HEK293T (cell line): ENCODE measurements around the gene GSTP1.

Experiments used
- CTCF ChIA-PET: fragments of 350-600 bp; formaldehyde crosslinking; extraction: SDS; loops from one replicate; lab custom pipeline; 2021; ENCODE audit warnings: antibody characterized with exemption, inconsistent platforms; lab: Yijun Ruan, JAX
- POLR2A ChIA-PET: fragments of 350-600 bp; formaldehyde crosslinking; extraction: SDS; loops from one replicate; lab custom pipeline; 2020; ENCODE audit warnings: antibody characterized with exemption, inconsistent platforms; lab: Yijun Ruan, JAX
- DNase-seq: peaks from one replicate; pipeline ENCODE4 v3.0.0; 2012; ENCODE audit warnings: mixed read lengths; ENCODE audit errors: extremely low spot score
- ARNT ChIP-seq: fragments of 450-650 bp; IDR thresholded peaks from 2 replicates; pipeline ENCODE4 v1.6.1; 2017; ENCODE audit warnings: mild to moderate bottlenecking
- BHLHE40 ChIP-seq: fragments of 450-650 bp; IDR thresholded peaks from 2 replicates; pipeline ENCODE4 v1.6.1; 2016; ENCODE audit warnings: mild to moderate bottlenecking, moderate library complexity, borderline replicate concordance
- CTBP1 ChIP-seq: fragments of 450-650 bp; IDR thresholded peaks from 2 replicates; pipeline ENCODE4 v1.6.1; 2016; ENCODE audit warnings: borderline replicate concordance
- ELF4 ChIP-seq: fragments of 450-650 bp; IDR thresholded peaks from 2 replicates; pipeline ENCODE4 v1.6.1; 2017; ENCODE audit warnings: antibody characterized with exemption
- FOXA1 ChIP-seq: fragments of 450-650 bp; IDR thresholded peaks from 2 replicates; pipeline ENCODE4 v1.6.1; 2016; ENCODE audit warnings: mild to moderate bottlenecking
- FOXK2 ChIP-seq: fragments of 450-650 bp; IDR thresholded peaks from 2 replicates; pipeline ENCODE4 v1.6.1; 2016; ENCODE audit warnings: mild to moderate bottlenecking
- FOXM1 ChIP-seq: fragments of 450-650 bp; IDR thresholded peaks from 2 replicates; pipeline ENCODE4 v1.6.1; 2017; ENCODE audit warnings: mild to moderate bottlenecking, borderline replicate concordance
- HDGF ChIP-seq: fragments of 450-650 bp; IDR thresholded peaks from 2 replicates; pipeline ENCODE4 v1.6.1; 2017; ENCODE audit warnings: antibody characterized with exemption, borderline replicate concordance
- L3MBTL2 ChIP-seq: fragments of 450-650 bp; conservative IDR thresholded peaks from 2 replicates; pipeline ENCODE4 v1.6.1; 2016; ENCODE audit warnings: mild to moderate bottlenecking
- LEF1 ChIP-seq: fragments of 450-650 bp; IDR thresholded peaks from 2 replicates; pipeline ENCODE4 v1.6.1; 2017; ENCODE audit warnings: mild to moderate bottlenecking, borderline replicate concordance
- NFRKB ChIP-seq: fragments of 450-650 bp; IDR thresholded peaks from 2 replicates; pipeline ENCODE4 v1.6.1; 2016; ENCODE audit warnings: mild to moderate bottlenecking, moderate library complexity
- SP1 ChIP-seq: fragments of 450-650 bp; IDR thresholded peaks from 2 replicates; pipeline ENCODE4 v1.6.1; 2017
- SUZ12 ChIP-seq: fragments of 450-650 bp; IDR thresholded peaks from 2 replicates; pipeline ENCODE4 v1.6.1; 2016; ENCODE audit warnings: mild to moderate bottlenecking
- TARDBP ChIP-seq: fragments of 450-650 bp; IDR thresholded peaks from 2 replicates; pipeline ENCODE4 v1.6.1; 2016
- ZNF384 ChIP-seq: fragments of 450-650 bp; IDR thresholded peaks from 2 replicates; pipeline ENCODE4 v1.6.1; 2016
- TF ChIP-seq, protein P1 (sequence below): fragments of 450-650 bp; IDR thresholded peaks from 2 replicates; pipeline ENCODE4 v1.6.1; 2016

The GSTP1 gene

DNA sequence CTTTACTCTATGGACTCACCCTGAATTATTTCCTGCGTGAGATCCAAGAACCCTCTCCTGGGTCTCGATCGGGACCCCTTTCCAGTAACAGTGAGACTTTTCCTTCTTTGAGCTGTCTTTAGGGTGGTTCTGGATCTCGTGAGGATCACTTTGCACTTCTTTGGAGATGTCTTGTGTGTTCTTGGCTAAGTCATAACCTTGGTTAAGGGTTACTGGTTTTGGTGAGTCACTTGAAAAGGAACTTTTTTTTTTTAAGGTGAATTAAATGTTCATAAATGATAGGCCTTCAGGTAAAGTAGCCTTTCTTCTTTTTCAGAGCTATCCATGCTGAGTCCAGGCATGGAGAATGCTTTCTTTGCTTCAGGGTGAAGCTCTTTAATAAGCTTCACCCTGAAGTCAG is 19.4 kb upstream of the GSTP1 start:
- ChIA-PET POLR2A (interaction anchor here (0.8 kb wide), 1 partner anchor 163 kb away, joined by 3 read pairs; the partner anchor contains the start of gene PPP1CA), CTCF (no interaction called here)
- no peak for DNase-seq
- TF ChIP-seq NFRKB, result no peak
- TF ChIP-seq FOXA1, result no peak
- TF ChIP-seq ELF4, result no peak
- no peak for TF ChIP-seq SP1
- no peak for TF ChIP-seq SUZ12
- TF ChIP-seq L3MBTL2, result no peak
- TF ChIP-seq ZNF384, result no peak
- no peak for TF ChIP-seq BHLHE40
- no peak for TF ChIP-seq FOXM1
- TF ChIP-seq, protein P1, sequence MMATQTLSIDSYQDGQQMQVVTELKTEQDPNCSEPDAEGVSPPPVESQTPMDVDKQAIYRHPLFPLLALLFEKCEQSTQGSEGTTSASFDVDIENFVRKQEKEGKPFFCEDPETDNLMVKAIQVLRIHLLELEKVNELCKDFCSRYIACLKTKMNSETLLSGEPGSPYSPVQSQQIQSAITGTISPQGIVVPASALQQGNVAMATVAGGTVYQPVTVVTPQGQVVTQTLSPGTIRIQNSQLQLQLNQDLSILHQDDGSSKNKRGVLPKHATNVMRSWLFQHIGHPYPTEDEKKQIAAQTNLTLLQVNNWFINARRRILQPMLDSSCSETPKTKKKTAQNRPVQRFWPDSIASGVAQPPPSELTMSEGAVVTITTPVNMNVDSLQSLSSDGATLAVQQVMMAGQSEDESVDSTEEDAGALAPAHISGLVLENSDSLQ, result no peak
- TF ChIP-seq CTBP1, result no peak
- TF ChIP-seq TARDBP, result no peak
- no peak for TF ChIP-seq HDGF
- no peak for TF ChIP-seq FOXK2
- TF ChIP-seq LEF1, result no peak

DNA sequence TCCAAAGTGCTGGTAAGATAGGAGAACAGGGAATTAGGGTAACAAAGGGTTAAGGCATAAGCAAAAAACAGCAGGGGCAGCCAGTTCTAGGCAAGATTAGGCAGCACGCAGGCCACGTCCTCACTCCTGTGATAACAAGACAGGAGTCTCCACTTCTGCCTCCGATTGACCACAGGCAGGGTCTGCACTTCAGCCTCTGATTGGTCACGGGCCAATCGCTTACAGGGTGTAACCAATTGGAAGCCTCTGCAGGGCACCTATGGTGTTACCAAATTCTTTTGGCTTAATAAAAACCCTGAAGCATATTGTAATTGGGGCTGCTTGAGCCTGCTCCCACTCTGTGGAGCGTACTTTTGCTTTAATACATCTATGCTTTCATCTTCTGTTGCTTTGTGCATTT is 12.2 kb upstream of the GSTP1 start:
- ChIA-PET CTCF (interaction anchor here (1.2 to 1.6 kb wide), 3 partner anchors 9 to 59 kb away, joined by 4 to 7 read pairs (median 4); no protein-coding TSS in a partner anchor), POLR2A (no interaction called here)
- TF ChIP-seq ELF4 (no peak), TARDBP (no peak), HDGF (no peak), FOXA1 (no peak), ARNT (no peak), SP1 (no peak), BHLHE40 (no peak), CTBP1 (no peak), FOXM1 (no peak), L3MBTL2 (no peak), LEF1 (no peak), ZNF384 (no peak), SUZ12 (no peak)
- TF ChIP-seq, protein P1, result no peak
- DNase-seq, result no peak

DNA sequence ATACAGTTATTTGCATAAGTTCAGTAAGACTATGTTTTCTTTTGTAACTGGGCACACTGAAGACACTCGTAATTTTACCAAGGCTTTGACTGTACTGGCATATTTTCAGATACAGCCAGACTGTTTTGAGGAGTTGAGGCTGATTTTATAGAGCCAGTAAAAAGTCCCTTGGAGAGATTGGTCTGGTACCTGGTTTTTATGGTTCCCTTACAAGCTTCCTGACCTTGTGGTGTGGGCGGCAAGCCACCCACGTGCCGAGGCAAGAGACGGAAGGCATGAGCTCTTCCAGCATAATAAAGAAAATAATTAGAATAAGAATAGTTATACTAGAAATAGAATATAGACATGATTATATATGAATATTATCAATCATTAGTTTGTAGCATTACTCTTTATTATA is 11.3 kb upstream of the GSTP1 start:
- ChIA-PET POLR2A (interaction anchor here (0.8 to 1.0 kb wide), 2 partner anchors 42 to 171 kb away, joined by 3 to 4 read pairs; partner anchors contain the start of gene PPP1CA), CTCF (interaction anchor here (0.6 to 1.6 kb wide), 7 partner anchors 10 to 218 kb away, joined by 3 to 7 read pairs (median 4); partner anchors contain the start of gene AIP)
- TF ChIP-seq TARDBP, result no peak
- TF ChIP-seq SP1, result no peak
- TF ChIP-seq HDGF, result no peak
- TF ChIP-seq L3MBTL2, result peak; percentile 41
- TF ChIP-seq LEF1, result no peak
- TF ChIP-seq CTBP1, result no peak
- no peak for TF ChIP-seq ELF4
- TF ChIP-seq FOXM1, result no peak
- no peak for DNase-seq

DNA sequence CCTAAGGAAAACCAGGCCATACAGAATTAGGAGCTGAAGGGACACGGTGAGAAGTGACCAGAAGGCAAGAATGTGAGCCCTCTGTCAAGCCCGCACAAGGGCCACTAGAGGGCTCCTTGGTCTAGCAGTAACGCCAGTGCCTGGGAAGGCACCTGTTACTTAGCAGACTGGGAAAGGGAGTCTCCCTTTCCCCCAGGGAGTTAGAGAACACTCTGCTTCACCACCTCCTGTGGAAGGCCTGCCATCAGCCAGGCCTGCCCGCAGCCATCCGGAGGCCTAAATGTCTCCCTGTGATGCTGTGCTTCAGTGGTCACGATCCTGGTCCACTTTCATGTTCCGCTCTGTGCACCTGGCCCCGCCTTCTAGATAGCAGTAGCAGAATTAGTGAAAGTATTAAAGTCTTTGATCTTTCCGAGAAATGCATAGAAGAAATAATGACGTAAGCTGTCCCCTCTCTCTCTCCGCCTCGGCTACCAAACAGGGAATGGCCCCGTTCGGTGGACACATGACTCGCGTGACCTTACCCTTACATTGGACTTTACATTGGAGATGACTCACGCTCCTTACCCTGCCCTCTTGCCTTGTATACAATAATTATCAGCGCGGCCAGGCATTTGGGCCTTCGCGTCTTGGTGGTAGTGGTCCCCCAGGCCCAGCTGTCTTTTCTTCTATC is 10.7 kb upstream of the GSTP1 start:
- DNase-seq, result no peak
- POLR2A ChIA-PET, result interaction anchor here (0.8 to 1.0 kb wide), 2 partner anchors 41 to 171 kb away, joined by 3 to 4 read pairs; partner anchors contain the start of gene PPP1CA
- CTCF ChIA-PET, result interaction anchor here (0.6 to 1.6 kb wide), 7 partner anchors 9 to 219 kb away, joined by 3 to 7 read pairs (median 4); partner anchors contain the start of gene AIP
- TF ChIP-seq BHLHE40 (no peak), SUZ12 (no peak), HDGF (no peak), ARNT (no peak), FOXK2 (no peak), ZNF384 (no peak), NFRKB (no peak), SP1 (no peak), L3MBTL2 (no peak)

DNA sequence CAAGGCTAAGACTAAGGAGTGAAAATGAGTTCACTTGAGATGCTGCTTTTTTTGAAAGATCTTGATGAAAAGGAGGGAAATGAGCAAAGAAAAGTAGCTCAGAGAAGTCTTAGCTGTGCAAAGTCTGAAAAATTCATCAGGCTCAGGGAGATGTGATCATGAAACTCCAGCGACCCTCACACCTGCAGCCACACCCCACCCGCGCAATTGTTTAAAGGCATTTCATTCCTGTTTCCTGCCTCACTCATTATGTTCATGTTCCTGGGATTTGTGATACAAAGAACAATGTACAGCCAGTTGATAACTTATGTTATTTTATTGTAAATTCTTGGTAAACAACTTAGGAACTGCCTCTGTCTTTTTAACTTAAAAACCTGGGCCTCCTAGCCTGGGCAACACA is 8.7 kb upstream of the GSTP1 start:
- POLR2A ChIA-PET, result no interaction called here
- CTCF ChIA-PET, result no interaction called here
- no peak for TF ChIP-seq L3MBTL2
- no peak for TF ChIP-seq TARDBP
- TF ChIP-seq SP1, result no peak
- TF ChIP-seq FOXA1, result no peak
- TF ChIP-seq FOXM1, result no peak
- TF ChIP-seq LEF1, result no peak
- no peak for TF ChIP-seq ARNT
- TF ChIP-seq, protein P1, result no peak
- no peak for TF ChIP-seq BHLHE40
- no peak for TF ChIP-seq FOXK2
- no peak for TF ChIP-seq ZNF384
- no peak for TF ChIP-seq NFRKB
- TF ChIP-seq ELF4, result no peak
- no peak for TF ChIP-seq SUZ12
- no peak for TF ChIP-seq HDGF
- TF ChIP-seq CTBP1, result no peak

DNA sequence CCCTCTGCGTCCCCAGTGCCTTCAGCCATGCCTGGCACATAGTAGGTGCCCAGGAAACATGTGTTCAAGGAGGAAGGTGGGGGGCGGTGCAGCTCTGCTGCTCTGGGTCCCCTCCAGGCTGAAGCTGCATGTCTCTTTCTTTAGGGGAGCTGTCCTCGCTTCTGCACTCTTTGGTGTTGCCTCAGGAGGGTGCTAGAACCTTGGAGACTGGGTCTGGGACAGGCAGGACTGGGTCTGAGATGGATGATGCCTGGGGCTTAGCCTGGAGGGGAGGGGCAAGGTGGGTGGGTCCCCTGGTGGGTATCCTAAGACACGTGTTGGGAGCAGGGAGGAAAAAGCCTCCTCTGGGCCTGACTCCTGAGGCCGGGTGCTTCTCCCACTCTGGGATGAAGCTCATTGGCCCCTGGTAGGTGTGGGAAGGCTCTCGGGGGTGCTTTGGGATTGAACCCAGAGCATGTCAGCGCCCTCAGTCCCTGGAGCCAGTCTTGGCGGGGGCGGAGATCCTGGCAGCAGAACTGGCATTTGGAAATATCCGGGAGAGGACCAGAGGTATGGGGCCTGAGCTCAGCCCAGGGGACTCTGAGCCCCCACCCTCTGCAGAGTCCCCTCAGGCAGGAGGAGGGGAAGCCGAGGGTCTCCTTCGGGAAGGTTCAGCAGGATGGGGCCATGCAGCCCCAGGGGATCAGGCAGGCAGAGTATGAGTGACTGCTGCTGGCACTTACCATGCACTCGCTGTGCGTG is 6.7 kb upstream of the GSTP1 start:
- no peak for DNase-seq
- TF ChIP-seq HDGF (no peak), SP1 (no peak), FOXM1 (no peak), SUZ12 (no peak), ZNF384 (no peak), ELF4 (no peak), FOXK2 (no peak), L3MBTL2 (no peak), ARNT (no peak), LEF1 (no peak), FOXA1 (no peak), BHLHE40 (no peak), TARDBP (no peak), NFRKB (no peak), CTBP1 (no peak)
- TF ChIP-seq, protein P1, result no peak
- ChIA-PET CTCF (interaction anchor here (0.6 to 1.2 kb wide), 3 partner anchors 10 to 38 kb away, joined by 3 to 4 read pairs (median 3); no protein-coding TSS in a partner anchor), POLR2A (no interaction called here)

More for the DNA sequence above, 8.7 kb upstream of the GSTP1 start:
- no peak for DNase-seq
